Adrenal gland (tissue), 12 donors: ENCODE data around the gene BLM. TPM values are rescaled to one million over a fixed set of nuclear protein-coding genes. Genes with fewer than 3 reads are reported as not detected.

Source experiments
- DNase-seq, 7 donors: peaks; one replicate each; pipeline ENCODE4 v3.0.0-alpha.2; 2019 to 2020
- H3K27ac ChIP-seq, 5 donors: fragments of 200-600 bp; sonication (generic) in 4 of 5; 1 replicate in 3 of 5; 2 replicates in 2 of 5; pipeline versions ENCODE4 v1.5.1 to v1.8.0; 2016 to 2020; ENCODE audit warnings: mild to moderate bottlenecking in 1 of 5
- H3K27me3 ChIP-seq: fragments of 200-600 bp; 2 replicates; pipeline ENCODE4 v1.8.0; 2021
- H3K36me3 ChIP-seq, 2 donors: fragments of 200-600 bp; replicated peaks in 1 of 2; 1 replicate in 1 of 2; 2 replicates in 1 of 2; pipeline versions ENCODE4 v1.5.1 to v1.8.0; 2018 to 2022
- H3K4me1 ChIP-seq, 2 donors: fragments of 200-600 bp; replicated peaks in 1 of 2; 1 replicate in 1 of 2; 2 replicates in 1 of 2; pipeline versions ENCODE4 v1.5.1 to v1.8.0; 2018 to 2021
- H3K4me3 ChIP-seq, 4 donors: fragments of 200-600 bp; sonication (generic) in 3 of 4; one replicate each; pipeline ENCODE4 v1.5.1; 2016 to 2018
- H3K9me3 ChIP-seq, 3 donors: fragments of 200-600 bp; sonication (generic) in 1 of 3; replicated peaks in 1 of 3; 1 replicate in 2 of 3; 2 replicates in 1 of 3; pipeline versions ENCODE4 v1.5.1 to v1.8.0; 2016 to 2021
- POLR2A ChIP-seq, 2 donors: fragments of 450-650 bp; IDR thresholded peaks; one replicate each; pipeline ENCODE4 v1.6.1; 2017; ENCODE audit warnings: antibody characterized with exemption in 2 of 2, mild to moderate bottlenecking in 2 of 2, moderate library complexity in 1 of 2
- WGBS, 4 donors: extraction: QIAGEN DNeasy Blood & Tissue Kit in 2 of 4; methylation state at CpG; one replicate each; pipeline versions ENCODE4 v1.1.5 to v1.1.7; 2013 to 2017; 5-methylcytosine and 5-hydroxymethylcytosine counted together
- intact Hi-C, 2 donors: fragments of 100-400 bp; cut with DNase I; formaldehyde crosslinking; loops; one replicate each; pipeline versions ENCODE4 v1.14.1 to v1.15.0; 2022 to 2023
- polyA plus RNA-seq, 3 donors: library from polyadenylated mRNA; stranded (reverse); fragments of 200-250 nt in 2 of 3; fragments of 350-450 nt in 1 of 3; fragmentation: Illumina TruSeq in 1 of 3; extraction: RNeasy Lipid Tissue Mini Kit (QIAGEN cat#74804) in 1 of 3; gene quantifications; one replicate each; pipeline ENCODE4 v1.2.3, GENCODE V29; 2013 to 2014
- total RNA-seq, 9 donors: library from RNA; depleted of rRNA in 4 of 9; stranded (reverse); fragments of >200 nt in 4 of 9; fragments of 120-200 nt in 1 of 9; fragmentation: NEBNext Ultra II Directional in 1 of 9; extraction: Animal tissue kit (Norgen Biotek cat#: 25700) in 1 of 9; gene quantifications; one replicate each; pipeline versions ENCODE4 v1.1.0 to v1.2.4, GENCODE V29; 2013 to 2023
- TF ChIP-seq, protein P1 (sequence below), 6 experiments: fragments of 450-650 bp in 4 of 6; fragments of 200-600 bp in 2 of 6; sonication (generic) in 1 of 6; IDR thresholded peaks; 1 replicate in 5 of 6; 2 replicates in 1 of 6; pipeline versions ENCODE4 v1.5.1 to v1.8.0; 2016 to 2021; ENCODE audit warnings: antibody characterized with exemption in 6 of 6, mild to moderate bottlenecking in 2 of 6, moderate library complexity in 1 of 6
- donor health status: healthy with polysubstance abuse.
- donor health status: Bipolar disorder and iron deficiency.
- donor health status: DM: yes; HTN: yes; CAD: no.
- donor health status: DM: no; HTN: no; CAD: no.
- donor health status: DM: no; HTN: no; CAD: no.
- donor health status: DM: yes; HTN: yes; CAD: no.

The BLM gene
- total and polyA plus RNA-seq, 12 donors = 0.24 to 6.8 (median 1.3) TPM

DNA sequence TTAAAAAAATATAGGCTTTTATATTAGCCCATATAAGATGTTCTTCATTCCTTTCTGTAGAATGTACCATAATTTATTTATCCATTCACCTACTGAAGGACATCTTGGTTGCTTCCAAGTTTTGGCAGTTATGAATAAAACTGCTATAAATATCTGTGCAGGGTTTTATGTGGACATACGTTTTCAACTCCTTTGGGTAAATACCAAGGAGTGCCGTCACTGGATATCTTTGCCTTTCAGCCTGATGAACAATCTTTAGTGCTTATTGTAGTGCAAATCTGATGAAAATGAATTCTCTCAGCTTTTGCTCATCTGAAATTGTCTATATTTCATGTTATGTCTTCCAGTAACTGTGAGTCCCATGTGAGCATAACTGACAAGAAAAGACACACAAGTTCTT lies 26.6 kb upstream of the BLM start:
- 35 to 49% (median 43%) methylated on average over 2 of the region's 2 CpGs for WGBS, 4 donors
- TF ChIP-seq, protein P1, sequence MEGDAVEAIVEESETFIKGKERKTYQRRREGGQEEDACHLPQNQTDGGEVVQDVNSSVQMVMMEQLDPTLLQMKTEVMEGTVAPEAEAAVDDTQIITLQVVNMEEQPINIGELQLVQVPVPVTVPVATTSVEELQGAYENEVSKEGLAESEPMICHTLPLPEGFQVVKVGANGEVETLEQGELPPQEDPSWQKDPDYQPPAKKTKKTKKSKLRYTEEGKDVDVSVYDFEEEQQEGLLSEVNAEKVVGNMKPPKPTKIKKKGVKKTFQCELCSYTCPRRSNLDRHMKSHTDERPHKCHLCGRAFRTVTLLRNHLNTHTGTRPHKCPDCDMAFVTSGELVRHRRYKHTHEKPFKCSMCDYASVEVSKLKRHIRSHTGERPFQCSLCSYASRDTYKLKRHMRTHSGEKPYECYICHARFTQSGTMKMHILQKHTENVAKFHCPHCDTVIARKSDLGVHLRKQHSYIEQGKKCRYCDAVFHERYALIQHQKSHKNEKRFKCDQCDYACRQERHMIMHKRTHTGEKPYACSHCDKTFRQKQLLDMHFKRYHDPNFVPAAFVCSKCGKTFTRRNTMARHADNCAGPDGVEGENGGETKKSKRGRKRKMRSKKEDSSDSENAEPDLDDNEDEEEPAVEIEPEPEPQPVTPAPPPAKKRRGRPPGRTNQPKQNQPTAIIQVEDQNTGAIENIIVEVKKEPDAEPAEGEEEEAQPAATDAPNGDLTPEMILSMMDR (IDR thresholded peaks at IDR 0.05) = no peak
- no peak for TF ChIP-seq POLR2A (IDR thresholded peaks at IDR 0.05)
- Histone ChIP-seq H3K36me3 (no peaks in the 10 kb centered on the region), H3K4me1 (peaks cover 9 to 14% of the 10 kb centered on the region in 2 donors), H3K9me3 (no peaks in the 10 kb centered on the region), H3K27me3 (no peaks in the 10 kb centered on the region), H3K4me3 (no peak overlapping the region), H3K27ac (no peak overlapping the region)
- DNase-seq = no peak
- intact Hi-C loops = loop anchor here in 1 of 2 donors (5.0 kb wide), 1 partner anchor 43 kb away; no protein-coding TSS in a partner anchor

DNA sequence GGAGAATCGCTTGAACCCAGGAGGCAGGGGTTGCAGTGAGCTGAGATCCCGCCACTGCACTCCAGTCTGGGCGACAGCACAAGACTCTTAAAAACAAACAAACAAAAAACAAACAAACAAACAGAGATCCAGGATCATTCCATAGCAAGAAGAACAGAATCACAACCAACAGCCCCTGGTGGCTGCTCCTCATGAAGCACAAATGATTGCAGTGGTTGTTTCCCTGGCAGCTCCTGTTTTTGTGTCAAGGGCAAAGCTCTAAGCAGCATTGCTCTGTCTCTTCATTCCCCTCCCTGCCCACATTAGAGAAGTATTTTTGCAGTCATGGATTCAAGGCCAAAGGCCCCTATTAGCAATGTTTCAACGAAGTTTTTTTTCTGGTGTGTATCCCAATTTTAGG lies 25.8 kb upstream of the BLM start:
- Histone ChIP-seq H3K36me3 (no peaks in the 10 kb centered on the region), H3K9me3 (no peaks in the 10 kb centered on the region), H3K27ac (peak overlapping the region in 2 of 5 donors; percentile 41 to 45), H3K4me3 (no peak overlapping the region), H3K4me1 (peaks cover 9 to 14% of the 10 kb centered on the region in 2 donors), H3K27me3 (no peaks in the 10 kb centered on the region)
- DNase-seq = peak in 5 of 7 donors; percentile 39 to 57 (median 54)
- TF ChIP-seq, protein P1 (IDR thresholded peaks at IDR 0.05) = peak in 5 of 6 experiments; percentile 25 to 46 (median 39)
- TF ChIP-seq POLR2A (IDR thresholded peaks at IDR 0.05) = no peak
- 66 to 73% (median 72%) methylated on average over 4 of the region's 4 CpGs for WGBS, 4 donors
- intact Hi-C loops = loop anchor here in 1 of 2 donors (5.0 kb wide), 1 partner anchor 44 kb away; no protein-coding TSS in a partner anchor

DNA sequence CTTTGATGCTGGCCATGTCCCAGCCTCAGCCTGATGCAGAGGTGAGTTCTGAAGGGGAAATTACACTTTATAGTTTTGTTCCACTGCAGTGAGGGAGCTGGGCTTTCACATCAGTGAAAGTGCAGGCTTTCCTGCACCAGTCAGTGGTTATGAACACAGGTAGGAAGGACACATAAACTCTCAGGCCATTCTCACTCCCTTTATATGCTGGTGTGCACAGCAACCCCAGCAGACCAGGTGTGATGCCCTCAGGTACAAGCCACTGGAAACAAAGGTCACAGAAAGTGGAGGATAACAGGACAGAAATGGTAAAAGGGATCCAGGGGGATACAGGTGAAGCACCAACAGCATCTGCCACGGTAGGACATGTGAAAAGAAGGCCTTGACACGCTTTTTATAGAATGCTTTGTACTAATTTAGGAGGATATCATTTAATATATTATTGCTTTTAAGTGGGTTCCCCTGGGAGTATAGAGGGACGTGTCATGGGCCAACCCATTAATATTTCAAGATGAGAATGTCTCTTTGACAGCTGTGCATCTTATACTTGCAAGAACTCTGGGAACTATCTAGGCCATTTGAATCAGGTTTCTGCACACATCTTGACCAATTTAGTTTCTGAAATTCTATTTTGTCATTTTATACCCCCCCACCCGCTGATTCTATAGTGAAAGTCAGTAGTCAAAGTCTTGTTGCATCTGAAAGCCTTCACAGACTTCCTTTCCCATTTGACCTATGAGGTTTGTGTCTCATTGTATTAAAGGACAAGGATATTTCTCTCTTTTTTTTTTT lies 25.0 kb upstream of the BLM start:
- no peak for DNase-seq
- no peaks in the 10 kb centered on the region for H3K27me3 ChIP-seq
- no peaks in the 10 kb centered on the region for H3K36me3 ChIP-seq
- H3K9me3 ChIP-seq = no peaks in the 10 kb centered on the region
- H3K4me1 ChIP-seq = peaks cover 9 to 14% of the 10 kb centered on the region in 2 donors
- intact Hi-C loops = loop anchor here in 1 of 2 donors (5.0 kb wide), 1 partner anchor 45 kb away; no protein-coding TSS in a partner anchor
- 76 to 80% (median 78%) methylated on average over 4 of the region's 4 CpGs for WGBS, 4 donors
- peak overlapping the region in 1 of 5 donors; percentile 6 for H3K27ac ChIP-seq
- TF ChIP-seq, protein P1 (IDR thresholded peaks at IDR 0.05) = no peak
- TF ChIP-seq POLR2A (IDR thresholded peaks at IDR 0.05) = no peak
- H3K4me3 ChIP-seq = no peak overlapping the region

DNA sequence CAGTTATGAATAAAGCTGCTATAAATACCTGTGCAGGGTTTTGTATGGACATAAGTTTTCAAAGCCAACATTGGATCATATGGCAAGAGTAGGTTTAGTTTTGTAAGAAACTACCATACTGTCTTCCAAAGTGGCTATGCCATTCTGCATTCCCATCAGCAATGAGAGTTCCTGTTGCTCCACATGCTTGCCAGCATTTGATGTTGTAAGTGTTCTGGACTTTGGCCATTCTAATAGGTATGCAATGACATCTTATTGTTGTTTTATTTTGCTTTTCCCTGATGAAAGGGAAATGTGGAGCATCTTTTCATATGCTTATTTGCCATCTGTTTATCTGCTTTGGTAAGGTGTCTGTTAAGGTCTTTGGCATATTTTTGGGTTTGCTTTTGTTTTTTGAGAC lies 22.2 kb upstream of the BLM start:
- H3K4me3 ChIP-seq = no peak overlapping the region
- peaks cover 9 to 14% of the 10 kb centered on the region in 2 donors for H3K4me1 ChIP-seq
- intact Hi-C loops = loop anchor here (2.0 to 5.0 kb wide), 2 partner anchors 48 kb away; no protein-coding TSS in a partner anchor
- H3K27ac ChIP-seq = no peak overlapping the region
- H3K9me3 ChIP-seq = no peaks in the 10 kb centered on the region
- TF ChIP-seq POLR2A (IDR thresholded peaks at IDR 0.05) = no peak
- TF ChIP-seq, protein P1 (IDR thresholded peaks at IDR 0.05) = no peak
- H3K27me3 ChIP-seq = no peaks in the 10 kb centered on the region
- no peak for DNase-seq
- no peaks in the 10 kb centered on the region for H3K36me3 ChIP-seq
